Astrocyte (in vitro differentiated cells and primary cell): Measurements from ENCODE around the gene OR2T4.

ENCODE experiments used
- EZH2 ChIP-seq: IDR thresholded peaks from 2 replicates; pipeline ENCODE4 v1.6.1; 2012; ENCODE audit warnings: mild to moderate bottlenecking, low read length, inconsistent platforms; ENCODE audit not compliant: insufficient read depth
- TF ChIP-seq, protein P1 (sequence below): IDR thresholded peaks from 2 replicates; pipeline ENCODE4 v1.5.1; 2011; ENCODE audit warnings: low read depth, mild to moderate bottlenecking, inconsistent platforms, low read length, moderate library complexity; ENCODE audit not compliant: insufficient read depth

DNA sequence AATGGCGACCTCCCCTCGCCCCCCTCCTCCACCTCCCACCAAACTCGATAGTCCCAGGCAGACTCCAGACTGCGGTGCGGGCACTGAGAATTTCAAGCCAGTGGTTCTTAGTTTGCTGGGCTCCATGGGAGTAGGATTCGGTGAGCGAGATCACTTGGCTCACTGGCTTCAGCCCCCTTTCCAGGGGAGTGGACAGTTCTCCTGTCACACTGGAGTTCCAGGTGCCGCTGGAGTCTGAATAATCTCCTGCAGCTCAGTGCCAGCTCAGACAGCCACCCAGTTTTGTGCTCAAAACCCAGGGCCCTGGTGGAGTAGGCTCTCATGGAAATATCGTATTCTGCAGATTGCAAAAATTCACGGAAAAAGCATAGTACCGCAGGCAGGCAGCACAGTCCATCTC lies 44.7 kb upstream of the OR2T4 start:
- TF ChIP-seq, protein P1, sequence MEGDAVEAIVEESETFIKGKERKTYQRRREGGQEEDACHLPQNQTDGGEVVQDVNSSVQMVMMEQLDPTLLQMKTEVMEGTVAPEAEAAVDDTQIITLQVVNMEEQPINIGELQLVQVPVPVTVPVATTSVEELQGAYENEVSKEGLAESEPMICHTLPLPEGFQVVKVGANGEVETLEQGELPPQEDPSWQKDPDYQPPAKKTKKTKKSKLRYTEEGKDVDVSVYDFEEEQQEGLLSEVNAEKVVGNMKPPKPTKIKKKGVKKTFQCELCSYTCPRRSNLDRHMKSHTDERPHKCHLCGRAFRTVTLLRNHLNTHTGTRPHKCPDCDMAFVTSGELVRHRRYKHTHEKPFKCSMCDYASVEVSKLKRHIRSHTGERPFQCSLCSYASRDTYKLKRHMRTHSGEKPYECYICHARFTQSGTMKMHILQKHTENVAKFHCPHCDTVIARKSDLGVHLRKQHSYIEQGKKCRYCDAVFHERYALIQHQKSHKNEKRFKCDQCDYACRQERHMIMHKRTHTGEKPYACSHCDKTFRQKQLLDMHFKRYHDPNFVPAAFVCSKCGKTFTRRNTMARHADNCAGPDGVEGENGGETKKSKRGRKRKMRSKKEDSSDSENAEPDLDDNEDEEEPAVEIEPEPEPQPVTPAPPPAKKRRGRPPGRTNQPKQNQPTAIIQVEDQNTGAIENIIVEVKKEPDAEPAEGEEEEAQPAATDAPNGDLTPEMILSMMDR = no peak
- no peak for TF ChIP-seq EZH2
